ENCODE measurements around the gene GARIN5B.

Gene GARIN5B

GRCh38 chr19:55306712-55307111, 56.3 kb downstream of the GARIN5B start:
- peaks cover 40% of the 10 kb centered on the region for H3K36me3 ChIP-seq (ENCODE audit: control insufficient read depth, low read depth, low read length)
- H3K27ac ChIP-seq (ENCODE audit: low read length): no peak overlapping the region
- no peaks in the 10 kb centered on the region for H3K27me3 ChIP-seq (ENCODE audit: control insufficient read depth, insufficient read depth, low read length)
- no peak overlapping the region for H3K4me3 ChIP-seq (ENCODE audit: low read length)
- no peaks in the 10 kb centered on the region for H3K4me1 ChIP-seq (ENCODE audit: control insufficient read depth, low read depth, low read length)
- no peak overlapping the region for H3K9ac ChIP-seq (ENCODE audit: low read length)
- H3K9me3 ChIP-seq (ENCODE audit: control insufficient read depth, low read depth, low read length): no peaks in the 10 kb centered on the region

- H3K4me1 ChIP-seq (ENCODE audit: control insufficient read depth, low read depth, low read length): peaks cover 5% of the 10 kb centered on the region
- no peaks in the 10 kb centered on the region for H3K9me3 ChIP-seq (ENCODE audit: control insufficient read depth, low read depth, low read length)
- no peak overlapping the region for H3K9ac ChIP-seq (ENCODE audit: low read length)
- H3K4me3 ChIP-seq (ENCODE audit: low read length): no peak overlapping the region
- no peak overlapping the region for H3K27ac ChIP-seq (ENCODE audit: low read length)
- peaks cover 40% of the 10 kb centered on the region for H3K36me3 ChIP-seq (ENCODE audit: control insufficient read depth, low read depth, low read length)
- no peaks in the 10 kb centered on the region for H3K27me3 ChIP-seq (ENCODE audit: control insufficient read depth, insufficient read depth, low read length)
Observed at GRCh38 chr19:55305983-55306562, 57.0 kb downstream of the GARIN5B start.

- Histone ChIP-seq H3K4me3 (ENCODE audit: low read length) (no peak overlapping the region), H3K36me3 (ENCODE audit: control insufficient read depth, low read depth, low read length) (peaks cover 42% of the 10 kb centered on the region), H3K27ac (ENCODE audit: low read length) (no peak overlapping the region), H3K4me1 (ENCODE audit: control insufficient read depth, low read depth, low read length) (peaks cover 5% of the 10 kb centered on the region), H3K27me3 (ENCODE audit: control insufficient read depth, insufficient read depth, low read length) (no peaks in the 10 kb centered on the region), H3K9ac (ENCODE audit: low read length) (no peak overlapping the region), H3K9me3 (ENCODE audit: control insufficient read depth, low read depth, low read length) (no peaks in the 10 kb centered on the region)
Observed at GRCh38 chr19:55305491-55305890, 57.6 kb downstream of the GARIN5B start.

GRCh38 chr19:55304980-55305379, 58.1 kb downstream of the GARIN5B start:
- Histone ChIP-seq H3K36me3 (ENCODE audit: control insufficient read depth, low read depth, low read length) (peaks cover 39% of the 10 kb centered on the region), H3K4me1 (ENCODE audit: control insufficient read depth, low read depth, low read length) (peaks cover 5% of the 10 kb centered on the region), H3K27ac (ENCODE audit: low read length) (no peak overlapping the region), H3K27me3 (ENCODE audit: control insufficient read depth, insufficient read depth, low read length) (no peaks in the 10 kb centered on the region), H3K9me3 (ENCODE audit: control insufficient read depth, low read depth, low read length) (no peaks in the 10 kb centered on the region), H3K9ac (ENCODE audit: low read length) (no peak overlapping the region), H3K4me3 (ENCODE audit: low read length) (no peak overlapping the region)
